ENCODE measurements around the gene MYO3B.
"Not testable (repeated sequence)": the region's sequence is repeated elsewhere in the genome, so short reads cannot be mapped to it uniquely, and the experiment has no call there.

Gene MYO3B

GRCh38 chr2:170401187-170401586 is 223.2 kb downstream of the MYO3B start:
- DNase-seq (ENCODE audit: low read depth in 4 of 4, low spot score in 1 of 4): no peak

DNA sequence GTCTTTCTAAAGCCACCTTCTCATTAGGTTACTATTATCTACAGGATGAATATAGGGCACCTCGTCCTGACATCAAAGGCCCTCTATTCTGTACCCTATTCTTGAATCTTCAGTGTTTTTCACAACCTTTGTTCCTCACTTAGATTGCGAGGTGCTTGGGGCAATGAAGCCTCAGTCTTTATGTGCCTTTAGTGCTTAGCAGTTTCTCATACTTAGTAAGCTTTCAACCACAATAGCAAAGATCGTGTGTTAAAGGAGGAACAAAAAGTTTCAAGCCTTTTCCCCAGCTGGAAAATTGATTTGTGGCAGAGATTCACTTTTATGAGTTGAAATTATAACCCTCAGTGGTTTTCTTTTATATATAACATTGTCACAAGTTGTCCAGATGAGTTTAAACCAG is 226.9 kb downstream of the MYO3B start:
- DNase-seq (ENCODE audit: low read depth in 4 of 4, low spot score in 1 of 4): no peak

DNA sequence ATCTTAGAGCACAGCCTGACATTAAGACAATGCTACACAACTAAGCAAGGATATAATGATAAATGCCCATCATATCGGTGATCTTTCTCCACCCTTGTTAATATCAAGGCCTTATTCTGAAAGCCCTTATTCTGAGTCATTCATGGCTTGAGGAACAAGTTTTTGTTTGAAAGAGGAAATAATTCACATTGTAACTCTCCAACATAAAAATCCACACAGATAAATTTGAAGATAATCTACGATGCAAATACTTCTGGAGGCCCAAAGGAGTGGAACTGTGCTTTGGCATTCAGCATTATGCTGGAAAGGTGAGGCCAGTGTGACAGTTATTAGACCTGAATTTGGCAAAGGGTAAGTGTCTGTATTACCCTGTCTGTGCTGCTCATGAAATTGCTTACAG is 227.4 kb downstream of the MYO3B start:
- no peak for DNase-seq (ENCODE audit: low read depth in 4 of 4, low spot score in 1 of 4)

GRCh38 chr2:170408461-170409163 is 230.7 kb downstream of the MYO3B start:
- DNase-seq (ENCODE audit: low read depth in 4 of 4, low spot score in 1 of 4): no peak

DNA sequence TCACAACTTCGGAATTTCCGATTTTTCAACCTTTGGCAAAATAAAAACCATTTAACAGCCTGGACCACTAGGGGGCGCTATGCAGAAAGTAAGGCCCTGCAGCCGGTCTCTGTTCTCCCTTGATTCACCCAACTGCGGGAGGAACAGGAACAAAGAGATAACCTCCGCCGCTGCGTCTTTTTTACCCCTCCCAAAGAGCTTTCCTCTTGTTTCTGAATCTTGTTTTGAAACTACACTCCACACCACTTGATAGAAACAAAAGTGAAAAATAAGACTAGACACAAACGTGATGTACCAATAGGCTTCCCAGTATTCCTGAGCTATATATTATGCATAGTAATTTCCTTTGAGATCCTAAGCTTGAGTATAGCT is 231.2 kb downstream of the MYO3B start:
- peak; percentile 65 to 72 (median 66) for DNase-seq (ENCODE audit: low read depth in 4 of 4, low spot score in 1 of 4)

DNA sequence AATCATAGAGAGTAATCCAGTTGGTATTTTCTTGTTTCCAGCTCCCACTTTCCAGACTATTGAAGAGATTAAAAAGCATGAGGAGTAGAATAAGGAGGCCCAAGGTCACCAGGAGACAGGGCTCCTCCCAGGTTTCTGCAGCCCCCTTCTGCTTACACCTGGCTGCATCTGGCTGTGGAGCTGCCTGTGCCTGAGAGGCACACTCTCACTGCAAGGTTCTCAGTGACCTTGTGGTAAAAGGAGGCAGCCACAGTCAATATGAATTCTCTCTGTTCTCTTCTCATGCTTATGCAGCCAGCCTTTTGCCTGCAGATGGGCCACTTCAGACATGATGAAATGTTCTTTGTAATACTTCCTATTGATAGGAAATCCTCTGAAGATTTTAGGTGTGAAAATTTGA is 233.7 kb downstream of the MYO3B start:
- no peak for DNase-seq (ENCODE audit: low read depth in 4 of 4, low spot score in 1 of 4)

DNA sequence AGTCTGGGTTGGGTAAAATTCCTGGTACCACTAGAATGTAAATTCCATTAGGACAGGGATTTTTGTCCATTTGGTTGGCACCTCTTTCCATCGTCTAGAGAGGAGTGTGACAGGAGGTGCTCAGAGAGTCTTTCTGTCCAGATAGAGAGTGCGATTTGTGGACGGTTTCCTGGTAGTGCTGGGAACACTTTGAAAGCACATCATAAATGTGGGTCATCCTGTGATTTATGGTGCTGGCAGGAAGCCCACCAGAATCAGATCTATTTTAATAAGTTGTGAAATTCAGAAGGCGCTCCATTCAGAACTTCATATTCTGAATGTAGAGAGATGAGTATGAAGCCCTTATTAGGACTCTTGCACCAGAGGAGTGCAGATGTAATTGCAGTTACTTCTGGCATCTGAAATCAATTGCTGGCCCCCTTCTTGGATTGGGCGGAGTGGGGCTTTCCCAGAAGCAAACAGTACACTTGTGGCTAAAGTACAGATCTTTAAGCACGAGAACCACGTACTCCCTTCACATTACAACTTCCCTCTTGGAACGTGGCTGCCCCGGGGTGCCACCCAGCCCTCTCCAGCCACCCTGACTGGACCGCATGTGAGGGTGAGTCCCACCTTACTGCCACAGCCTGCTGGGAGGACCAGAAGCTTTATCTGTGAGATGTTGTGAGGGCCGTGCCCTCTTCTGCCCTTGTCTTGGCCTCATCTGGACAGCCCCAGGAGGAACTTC is 243.2 kb downstream of the MYO3B start:
- no peak for DNase-seq (ENCODE audit: low read depth in 4 of 4, low spot score in 1 of 4)

- no peak for DNase-seq (ENCODE audit: low read depth in 4 of 4, low spot score in 1 of 4)
Measured at GRCh38 chr2:170423919-170424318, 246.0 kb downstream of the MYO3B start.

GRCh38 chr2:170425281-170425751 is 247.4 kb downstream of the MYO3B start:
- DNase-seq (ENCODE audit: low read depth in 4 of 4, low spot score in 1 of 4): no peak

DNA sequence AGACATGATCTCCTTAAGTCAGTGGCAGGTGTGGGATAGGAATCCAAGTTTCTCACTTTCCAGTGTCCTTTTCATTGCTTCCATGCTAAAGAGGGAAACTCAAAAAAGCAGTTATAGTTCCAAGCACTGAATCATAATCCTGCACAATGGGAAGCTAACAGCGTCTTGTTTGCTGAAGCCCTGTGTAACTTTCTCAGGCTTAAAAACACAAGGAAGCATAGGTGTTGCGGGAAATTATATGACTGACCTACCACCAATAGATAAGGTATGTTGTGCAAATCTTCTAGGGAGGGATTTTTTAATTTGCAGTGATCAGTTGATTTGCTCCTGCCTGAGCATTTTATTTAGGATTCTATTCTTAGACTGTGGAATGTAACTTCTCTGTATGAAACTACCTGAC is 250.9 kb downstream of the MYO3B start:
- no peak for DNase-seq (ENCODE audit: low read depth in 4 of 4, low spot score in 1 of 4)

DNA sequence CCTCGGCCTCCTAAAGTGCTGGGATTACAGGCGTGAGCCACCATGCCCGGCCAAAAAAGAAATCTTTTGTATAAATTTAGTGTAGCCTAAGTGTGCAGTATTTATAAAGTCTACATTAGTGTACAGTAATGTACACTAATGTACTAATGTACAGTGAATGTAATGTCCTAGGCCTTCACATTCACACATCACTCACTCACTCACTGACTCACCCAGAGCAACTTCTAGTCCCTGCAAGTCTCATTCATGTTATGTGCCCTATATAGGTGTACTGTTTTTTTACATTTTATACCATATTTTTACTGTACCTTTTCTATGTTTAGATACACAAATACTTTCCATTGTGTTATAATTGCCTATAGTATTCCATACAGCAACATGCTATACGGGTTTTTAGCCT is 254.9 kb downstream of the MYO3B start:
- no peak for DNase-seq (ENCODE audit: low read depth in 4 of 4, low spot score in 1 of 4)

DNA sequence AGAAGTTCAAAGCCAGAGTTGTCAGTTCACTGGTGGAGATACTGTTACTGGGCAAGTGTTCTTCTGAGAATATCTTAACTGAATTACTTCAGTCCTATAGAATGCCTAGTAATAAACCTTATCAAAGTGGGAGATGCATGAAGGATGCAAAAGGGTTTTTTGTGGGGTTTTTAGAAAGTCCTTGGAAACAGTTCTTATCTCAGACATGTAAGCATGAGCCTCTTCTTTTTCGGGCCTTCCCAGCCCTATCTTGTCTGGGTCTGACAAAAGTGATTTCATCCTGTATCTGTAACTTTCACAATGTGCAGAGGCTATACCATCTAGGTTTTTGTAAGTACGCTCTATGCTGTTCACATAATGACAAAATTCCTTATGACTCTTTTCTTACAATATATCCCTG is 255.5 kb downstream of the MYO3B start:
- DNase-seq (ENCODE audit: low read depth in 4 of 4, low spot score in 1 of 4): no peak

- DNase-seq (ENCODE audit: low read depth in 4 of 4, low spot score in 1 of 4): not testable (repeated sequence)
Measured at GRCh38 chr2:170434396-170434795, 256.4 kb downstream of the MYO3B start.

- DNase-seq (ENCODE audit: low read depth in 4 of 4, low spot score in 1 of 4): no peak
Measured at GRCh38 chr2:170434900-170435621, 257.1 kb downstream of the MYO3B start.

GRCh38 chr2:170436077-170436943 is 258.4 kb downstream of the MYO3B start:
- no peak for DNase-seq (ENCODE audit: low read depth in 4 of 4, low spot score in 1 of 4)

- no peak for DNase-seq (ENCODE audit: low read depth in 4 of 4, low spot score in 1 of 4)
Measured at GRCh38 chr2:170446078-170446477, 268.1 kb downstream of the MYO3B start.

GRCh38 chr2:170449034-170449433 is 271.1 kb downstream of the MYO3B start:
- no peak for DNase-seq (ENCODE audit: low read depth in 4 of 4, low spot score in 1 of 4)

GRCh38 chr2:170454471-170455372 is 276.8 kb downstream of the MYO3B start:
- no peak for DNase-seq (ENCODE audit: low read depth in 4 of 4, low spot score in 1 of 4)

DNA sequence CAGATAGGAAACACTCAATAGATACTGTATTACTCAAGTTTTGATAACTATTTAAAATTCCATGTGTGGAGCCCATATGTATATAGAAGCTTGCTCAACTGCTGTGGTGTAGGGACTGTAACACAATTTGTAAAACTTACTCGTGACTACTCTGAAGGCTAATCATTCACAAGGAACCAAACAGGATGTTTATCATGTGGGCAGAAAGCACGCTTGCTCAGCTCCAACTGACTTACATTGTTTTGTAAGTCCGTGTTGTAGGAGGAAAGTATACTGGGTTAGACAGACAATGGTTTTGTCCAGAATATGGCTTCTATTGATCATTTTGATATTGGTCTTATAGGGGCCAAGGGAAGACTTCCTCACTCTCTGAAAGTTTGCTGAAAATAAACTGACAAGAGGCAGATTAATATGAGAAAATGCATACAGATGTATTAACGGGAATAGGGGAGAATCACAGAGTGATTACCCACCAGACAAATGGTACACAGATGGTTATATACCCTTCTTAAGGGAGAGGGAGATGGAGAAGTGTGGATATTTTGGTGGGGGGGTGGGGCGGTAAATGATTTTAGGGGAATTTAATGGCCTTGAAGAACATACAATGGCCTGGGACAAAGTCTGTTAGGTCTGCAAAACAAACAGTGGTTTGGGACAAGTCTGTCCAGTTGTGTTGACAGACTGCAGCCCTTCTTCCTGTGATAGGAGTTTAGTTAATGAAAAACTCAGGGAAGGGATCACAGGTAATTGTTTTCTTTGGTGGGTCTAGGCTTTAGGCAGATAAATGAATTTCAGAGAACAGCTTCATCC is 277.9 kb downstream of the MYO3B start:
- no peak for DNase-seq (ENCODE audit: low read depth in 4 of 4, low spot score in 1 of 4)

Data from stimulated activated CD4-positive, alpha-beta T cell treated with anti-CD3 and anti-CD28 coated beads, Interleukin-1b, Interleukin-23, amount 100 ng/mL, for 24 hours (primary cell).